ENCODE data around the gene MAP4K2. TPM values are rescaled to one million over a fixed set of nuclear protein-coding genes. Genes with fewer than 3 reads are reported as not detected.

MAP4K2 gene
- total RNA-seq: 100 to 1,000 TPM in 2 of 5 experiments, 10 to 100 TPM in 3; 75.2 to 130 (median 84.3) TPM
- 10 to 100 TPM; 40.7 to 63.0 TPM for polyA plus RNA-seq
- 146 reads per million, percentile 90 among the genes with 10 or more reads in this experiment for total RNA-seq

- ChIA-PET POLR2A (interaction anchor here (0.7 to 12.0 kb wide), 15 partner anchors 9 to 1963 kb away, joined by 3 to 125 read pairs (median 6); partner anchors contain the start of genes RASGRP2 and SF1), CTCF (interaction anchor here (0.9 to 1.7 kb wide), 6 partner anchors 22 to 59 kb away, joined by 3 to 6 read pairs (median 3); partner anchors contain the start of genes CDC42BPG and RASGRP2)
- H3K4me1 Mint-ChIP-seq: peaks cover 27 to 43% (median 32%) of the 10 kb centered on the region in 7 donors
- Histone ChIP-seq H3K9me3 (ENCODE audit: control insufficient read depth in 2 of 3, low read length in 3 of 3) (no peaks in the 10 kb centered on the region), H3K4me3 (ENCODE audit: low read length) (peak within 1 kb of the TSS; percentile 91), H3K27ac (ENCODE audit: low read depth, low read length) (peak within 1 kb of the TSS; percentile 98), H3K4me1 (ENCODE audit: control insufficient read depth in 2 of 2, insufficient read depth in 2 of 2, low read length in 2 of 2) (peaks cover 9 to 23% of the 10 kb centered on the region in 2 donors), H3K36me3 (ENCODE audit: control insufficient read depth in 2 of 3, insufficient read depth in 3 of 3, low read length in 3 of 3) (peaks cover 0 to 67% (median 5%) of the 10 kb centered on the region in 3 experiments), H3K27me3 (ENCODE audit: control insufficient read depth in 2 of 2, insufficient read depth in 2 of 2, low read length in 2 of 2) (no peaks in the 10 kb centered on the region)
- H3K27me3 Mint-ChIP-seq: no peaks in the 10 kb centered on the region
- intact Hi-C loops (cut with micrococcal nuclease): loop anchor here (1.0 to 5.0 kb wide), 7 partner anchors 24 to 314 kb away; partner anchors contain the start of genes EHD1 (in 1 of the 2), SF1 (in 1 of the 2) and ZNHIT2 (in 1 of the 2)
- H3K4me3 Mint-ChIP-seq: peak within 1 kb of the TSS; percentile 85 to 92 (median 88)
- peaks cover 5 to 22% (median 10%) of the 10 kb centered on the region in 5 donors for H3K36me3 Mint-ChIP-seq
- H3K27ac Mint-ChIP-seq: peak within 1 kb of the TSS; percentile 82 to 97 (median 95)
- ATAC-seq: peak; percentile 98
- peak; percentile 80 to 96 (median 87) for DNase-seq
- H3K9me3 Mint-ChIP-seq: no peaks in the 10 kb centered on the region
These were observed at the start of gene MAP4K2 for GRCh38 chr11:64803158-64803845. Gene MAP4K2 (minus strand): TSS chr11:64803214. CDS start chr11:64803149, 65 bp downstream.

DNA sequence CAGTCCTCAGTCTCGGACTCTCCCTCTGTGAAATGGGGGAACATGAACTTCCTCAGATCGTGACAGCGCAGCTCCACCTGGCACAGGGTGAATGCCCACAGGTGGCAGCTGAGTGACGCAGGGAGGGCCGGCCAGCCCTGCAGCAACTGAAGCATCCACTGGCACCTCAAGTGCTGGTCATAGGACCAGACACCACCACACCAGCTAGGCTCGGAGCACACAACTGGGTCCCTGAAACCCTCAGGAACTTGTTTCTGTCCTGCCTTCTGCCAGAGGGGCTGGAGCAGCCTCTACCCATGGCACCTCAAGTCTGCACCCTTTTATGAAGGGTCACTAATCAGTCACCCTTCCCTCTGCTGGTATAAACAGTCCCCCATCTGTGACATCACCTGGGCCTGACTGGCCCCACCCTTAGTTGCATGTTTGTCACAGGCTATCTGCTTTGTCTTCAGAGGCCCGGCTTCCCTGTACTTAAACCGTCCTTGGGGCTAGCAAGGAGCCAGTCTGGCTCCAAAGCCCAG lies 48.9 kb upstream of the MAP4K2 start:
- intact Hi-C loops (cut with micrococcal nuclease): loop anchor here in 1 of 2 donors (1.0 kb wide), 2 partner anchors 7 to 17 kb away; no protein-coding TSS in a partner anchor
- no peaks in the 10 kb centered on the region for H3K9me3 ChIP-seq (ENCODE audit: control insufficient read depth in 2 of 3, low read length in 3 of 3)
- DNase-seq (no peak), ATAC-seq (no peak)
- Mint-ChIP-seq H3K9me3 (no peaks in the 10 kb centered on the region), H3K27me3 (no peaks in the 10 kb centered on the region), H3K36me3 (peaks cover 0 to 26% (median 10%) of the 10 kb centered on the region in 5 donors), H3K4me3 (peak overlapping the region; percentile 49 to 84 (median 66)), H3K4me1 (peaks cover 55 to 96% (median 85%) of the 10 kb centered on the region in 7 donors), H3K27ac (peak overlapping the region; percentile 84 to 95 (median 90))
- peak overlapping the region; percentile 13 for H3K4me3 ChIP-seq (ENCODE audit: low read length)
- POLR2A ChIA-PET: interaction anchor here (0.9 to 29.3 kb wide), 5 partner anchors 8 to 76 kb away, joined by 4 to 1324 read pairs (median 23); partner anchors contain the start of genes CDC42BPG, EHD1 and SF1
- CTCF ChIA-PET: interaction anchor here (11.9 to 29.8 kb wide), 2 partner anchors 12 to 34 kb away, joined by 280 to 945 read pairs; partner anchors contain the start of gene EHD1
- H3K4me1 ChIP-seq (ENCODE audit: control insufficient read depth in 2 of 2, insufficient read depth in 2 of 2, low read length in 2 of 2): peaks cover 86 to 94% of the 10 kb centered on the region in 2 donors
- H3K27ac ChIP-seq (ENCODE audit: low read depth, low read length): peak overlapping the region; percentile 75
- H3K27me3 ChIP-seq (ENCODE audit: control insufficient read depth in 2 of 2, insufficient read depth in 2 of 2, low read length in 2 of 2): no peaks in the 10 kb centered on the region
- H3K36me3 ChIP-seq (ENCODE audit: control insufficient read depth in 2 of 3, insufficient read depth in 3 of 3, low read length in 3 of 3): peaks cover 9 to 44% (median 13%) of the 10 kb centered on the region in 3 experiments

DNA sequence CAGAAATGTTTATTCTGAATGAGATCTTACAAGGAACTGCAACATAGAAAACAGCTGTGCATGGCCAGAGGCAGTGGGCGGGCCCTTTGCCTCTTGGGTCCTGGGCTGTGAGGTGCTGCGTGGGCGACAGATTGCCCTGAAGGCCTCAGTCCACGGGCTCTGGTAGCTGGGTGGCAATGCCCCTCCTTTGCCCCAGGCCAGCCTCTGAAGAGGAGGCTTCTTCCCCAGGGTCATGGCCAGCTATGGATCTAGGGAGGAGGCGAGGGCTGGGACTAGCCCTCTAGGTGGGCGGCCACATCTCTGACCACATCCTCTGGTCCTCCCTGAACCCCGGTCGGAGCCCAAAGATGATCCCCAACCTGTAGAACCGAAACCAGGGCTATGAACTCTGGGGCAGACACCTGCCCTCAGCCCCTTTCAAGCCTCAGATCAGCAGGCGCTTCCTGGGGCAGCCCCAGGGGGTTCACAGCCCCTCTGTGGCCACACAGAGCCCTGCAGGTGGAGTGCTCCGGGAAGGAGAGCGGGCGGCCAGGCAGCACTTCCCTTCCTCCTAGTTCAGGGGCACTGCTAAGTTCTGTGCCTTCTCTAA lies 48.1 kb upstream of the MAP4K2 start:
- Mint-ChIP-seq H3K27ac (peak overlapping the region; percentile 84 to 95 (median 90)), H3K27me3 (no peaks in the 10 kb centered on the region), H3K36me3 (peaks cover 0 to 23% (median 10%) of the 10 kb centered on the region in 5 donors), H3K4me1 (peaks cover 55 to 89% (median 77%) of the 10 kb centered on the region in 7 donors), H3K9me3 (no peaks in the 10 kb centered on the region), H3K4me3 (peak overlapping the region in 9 of 10 donors; percentile 41 to 84 (median 64))
- ChIA-PET CTCF (interaction anchor here (0.9 to 29.8 kb wide), 3 partner anchors 12 to 260 kb away, joined by 3 to 945 read pairs (median 280); partner anchors contain the start of gene EHD1), POLR2A (interaction anchor here (0.5 to 29.3 kb wide), 7 partner anchors 13 to 329 kb away, joined by 3 to 1324 read pairs (median 4); partner anchors contain the start of genes EHD1 and SF1)
- H3K4me1 ChIP-seq (ENCODE audit: control insufficient read depth in 2 of 2, insufficient read depth in 2 of 2, low read length in 2 of 2): peaks cover 78 to 86% of the 10 kb centered on the region in 2 donors
- peak in 2 of 9 donors; percentile 66 to 68 for DNase-seq
- H3K27ac ChIP-seq (ENCODE audit: low read depth, low read length): peak overlapping the region; percentile 75
- peak overlapping the region; percentile 13 for H3K4me3 ChIP-seq (ENCODE audit: low read length)
- intact Hi-C loops (cut with micrococcal nuclease): loop anchor here in 1 of 2 donors (1.0 kb wide), 2 partner anchors 8 to 18 kb away; no protein-coding TSS in a partner anchor
- peaks cover 9 to 36% (median 13%) of the 10 kb centered on the region in 3 experiments for H3K36me3 ChIP-seq (ENCODE audit: control insufficient read depth in 2 of 3, insufficient read depth in 3 of 3, low read length in 3 of 3)
- ATAC-seq: peak; percentile 60
- H3K27me3 ChIP-seq (ENCODE audit: control insufficient read depth in 2 of 2, insufficient read depth in 2 of 2, low read length in 2 of 2): no peaks in the 10 kb centered on the region
- H3K9me3 ChIP-seq (ENCODE audit: control insufficient read depth in 2 of 3, low read length in 3 of 3): no peaks in the 10 kb centered on the region

- Mint-ChIP-seq H3K36me3 (peaks cover 0 to 14% (median 3%) of the 10 kb centered on the region in 5 donors), H3K27me3 (no peaks in the 10 kb centered on the region), H3K9me3 (peaks cover 0 to 2% (median 0%) of the 10 kb centered on the region in 11 donors), H3K4me3 (peak overlapping the region in 2 of 10 donors; percentile 23 to 46), H3K4me1 (peaks cover 47 to 81% (median 71%) of the 10 kb centered on the region in 7 donors), H3K27ac (peak overlapping the region; percentile 19 to 90 (median 79))
- ATAC-seq (no peak), DNase-seq (no peak)
- CTCF ChIA-PET: interaction anchor here (0.8 to 29.8 kb wide), 5 partner anchors 14 to 163 kb away, joined by 3 to 945 read pairs (median 8); partner anchors contain the start of genes EHD1 and MAP4K2
- Histone ChIP-seq H3K4me1 (ENCODE audit: control insufficient read depth in 2 of 2, insufficient read depth in 2 of 2, low read length in 2 of 2) (peaks cover 65 to 77% of the 10 kb centered on the region in 2 donors), H3K27ac (ENCODE audit: low read depth, low read length) (peak overlapping the region; percentile 34), H3K36me3 (ENCODE audit: control insufficient read depth in 2 of 3, insufficient read depth in 3 of 3, low read length in 3 of 3) (peaks cover 7 to 23% (median 9%) of the 10 kb centered on the region in 3 experiments), H3K9me3 (ENCODE audit: control insufficient read depth in 2 of 3, low read length in 3 of 3) (no peaks in the 10 kb centered on the region), H3K4me3 (ENCODE audit: low read length) (no peak overlapping the region), H3K27me3 (ENCODE audit: control insufficient read depth in 2 of 2, insufficient read depth in 2 of 2, low read length in 2 of 2) (no peaks in the 10 kb centered on the region)
- intact Hi-C loops (cut with micrococcal nuclease): loop anchor here in 1 of 2 donors (10.0 kb wide), 1 partner anchor 235 kb away; the partner anchor contains the start of genes CDCA5 and ZFPL1
- POLR2A ChIA-PET: interaction anchor here (0.5 to 29.3 kb wide), 12 partner anchors 14 to 284 kb away, joined by 3 to 1324 read pairs (median 4); partner anchors contain the start of genes EHD1, MAP4K2, RASGRP2 and SYVN1
These were observed 46.8 kb upstream of the MAP4K2 start for GRCh38 chr11:64849598-64850356.

DNA sequence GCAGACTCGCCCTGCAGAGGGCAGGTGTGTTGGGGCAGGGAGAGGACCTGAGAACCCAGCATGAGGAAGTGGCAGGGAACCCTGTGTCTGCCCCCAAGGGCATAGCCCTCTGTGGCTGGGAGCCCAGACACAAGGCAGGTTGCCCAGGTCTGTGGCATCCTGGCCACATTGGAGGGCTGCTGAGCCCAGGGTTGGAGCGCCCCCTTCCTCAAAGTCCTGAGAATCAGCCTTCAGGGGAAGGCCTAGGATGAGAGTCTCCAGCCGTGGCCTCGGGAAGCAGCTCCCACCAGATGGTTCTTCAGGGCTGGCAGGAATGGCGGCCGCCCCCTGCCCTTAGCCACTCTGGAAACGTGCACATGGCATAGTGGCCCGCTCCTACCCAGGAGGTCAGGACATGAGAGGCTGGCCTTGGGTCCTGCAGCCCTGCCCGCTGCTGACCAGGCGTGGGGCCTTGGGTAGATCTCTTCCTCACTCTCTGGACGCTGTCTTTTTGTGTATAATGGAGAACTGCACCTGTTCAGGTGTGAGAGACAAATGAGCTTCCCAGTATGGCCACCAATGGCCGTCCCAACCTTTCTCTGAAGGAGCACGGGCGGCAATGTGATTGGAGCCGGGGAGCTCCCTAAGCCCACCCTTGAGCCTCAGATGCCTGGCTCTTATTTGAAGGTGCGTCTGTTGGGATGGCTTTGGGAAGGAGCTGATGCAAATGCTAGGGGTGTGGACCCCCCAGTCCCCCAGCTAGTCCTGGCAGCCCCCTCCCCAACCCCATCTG lies 46.0 kb upstream of the MAP4K2 start:
- H3K4me1 ChIP-seq (ENCODE audit: control insufficient read depth in 2 of 2, insufficient read depth in 2 of 2, low read length in 2 of 2): peaks cover 57 to 71% of the 10 kb centered on the region in 2 donors
- peaks cover 44 to 75% (median 68%) of the 10 kb centered on the region in 7 donors for H3K4me1 Mint-ChIP-seq
- H3K27ac Mint-ChIP-seq: peak overlapping the region; percentile 54 to 92 (median 85)
- no peak for ATAC-seq
- H3K36me3 Mint-ChIP-seq: peaks cover 0 to 8% (median 0%) of the 10 kb centered on the region in 5 donors
- peaks cover 0 to 15% (median 2%) of the 10 kb centered on the region in 3 experiments for H3K36me3 ChIP-seq (ENCODE audit: control insufficient read depth in 2 of 3, insufficient read depth in 3 of 3, low read length in 3 of 3)
- H3K9me3 Mint-ChIP-seq: peaks cover 0 to 2% (median 0%) of the 10 kb centered on the region in 11 donors
- no peaks in the 10 kb centered on the region for H3K27me3 ChIP-seq (ENCODE audit: control insufficient read depth in 2 of 2, insufficient read depth in 2 of 2, low read length in 2 of 2)
- H3K27ac ChIP-seq (ENCODE audit: low read depth, low read length): peak overlapping the region; percentile 34
- intact Hi-C loops (cut with micrococcal nuclease): loop anchor here in 1 of 2 donors (10.0 kb wide), 1 partner anchor 236 kb away; the partner anchor contains the start of genes CDCA5 and ZFPL1
- no peaks in the 10 kb centered on the region for H3K27me3 Mint-ChIP-seq
- H3K9me3 ChIP-seq (ENCODE audit: control insufficient read depth in 2 of 3, low read length in 3 of 3): no peaks in the 10 kb centered on the region
- H3K4me3 ChIP-seq (ENCODE audit: low read length): no peak overlapping the region
- CTCF ChIA-PET: interaction anchor here (0.5 to 29.8 kb wide), 10 partner anchors 15 to 1807 kb away, joined by 3 to 945 read pairs (median 3); partner anchors contain the start of genes EHD1, MAP4K2 and PPP2R5B
- peak overlapping the region in 7 of 10 donors; percentile 24 to 64 (median 43) for H3K4me3 Mint-ChIP-seq
- POLR2A ChIA-PET: interaction anchor here (0.5 to 29.3 kb wide), 19 partner anchors 15 to 285 kb away, joined by 3 to 1324 read pairs (median 4); partner anchors contain the start of genes EHD1, FAU, MAJIN and MAP4K2
- DNase-seq: peak in 6 of 9 donors; percentile 35 to 51 (median 46)

Measured in naive thymus-derived CD4-positive, alpha-beta T cell (primary cell).